ENCODE measurements around the gene KRT72. TPM values are rescaled to one million over a fixed set of nuclear protein-coding genes. Genes with fewer than 3 reads are reported as not detected.
"Not testable (repeated sequence)": the region's sequence is repeated elsewhere in the genome, so short reads cannot be mapped to it uniquely, and the experiment has no call there.

Gene KRT72
- total and polyA plus RNA-seq, 10 donors: 0.52 to 2.2 (median 0.93) TPM; not detected in 1

DNA sequence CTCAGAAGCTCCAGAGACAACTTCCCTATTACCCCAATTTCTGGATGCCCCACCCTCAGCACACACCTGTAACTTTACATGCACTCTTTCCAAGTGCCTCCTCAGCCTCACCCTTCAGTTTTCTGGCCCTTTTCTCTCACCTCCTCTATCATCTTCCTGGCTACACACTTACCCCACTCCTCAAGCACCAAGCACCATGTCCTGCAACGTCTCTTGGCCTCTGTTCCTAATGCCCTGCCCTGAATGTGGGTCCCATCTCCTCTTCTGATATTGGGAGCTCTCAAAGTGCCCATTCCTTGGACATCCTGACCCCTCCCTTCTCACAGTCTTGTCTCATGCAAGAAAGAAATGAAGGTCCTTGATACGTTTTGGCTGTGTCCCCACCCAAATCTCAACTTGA is 1.2 kb downstream of the KRT72 start:
- H3K9me3 ChIP-seq: no peaks in the 10 kb centered on the region
- H3K4me1 ChIP-seq: peaks cover 0 to 6% (median 0%) of the 10 kb centered on the region in 6 donors
- TF ChIP-seq, protein P1, sequence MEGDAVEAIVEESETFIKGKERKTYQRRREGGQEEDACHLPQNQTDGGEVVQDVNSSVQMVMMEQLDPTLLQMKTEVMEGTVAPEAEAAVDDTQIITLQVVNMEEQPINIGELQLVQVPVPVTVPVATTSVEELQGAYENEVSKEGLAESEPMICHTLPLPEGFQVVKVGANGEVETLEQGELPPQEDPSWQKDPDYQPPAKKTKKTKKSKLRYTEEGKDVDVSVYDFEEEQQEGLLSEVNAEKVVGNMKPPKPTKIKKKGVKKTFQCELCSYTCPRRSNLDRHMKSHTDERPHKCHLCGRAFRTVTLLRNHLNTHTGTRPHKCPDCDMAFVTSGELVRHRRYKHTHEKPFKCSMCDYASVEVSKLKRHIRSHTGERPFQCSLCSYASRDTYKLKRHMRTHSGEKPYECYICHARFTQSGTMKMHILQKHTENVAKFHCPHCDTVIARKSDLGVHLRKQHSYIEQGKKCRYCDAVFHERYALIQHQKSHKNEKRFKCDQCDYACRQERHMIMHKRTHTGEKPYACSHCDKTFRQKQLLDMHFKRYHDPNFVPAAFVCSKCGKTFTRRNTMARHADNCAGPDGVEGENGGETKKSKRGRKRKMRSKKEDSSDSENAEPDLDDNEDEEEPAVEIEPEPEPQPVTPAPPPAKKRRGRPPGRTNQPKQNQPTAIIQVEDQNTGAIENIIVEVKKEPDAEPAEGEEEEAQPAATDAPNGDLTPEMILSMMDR (IDR thresholded peaks at IDR 0.05 in 8 of 11, conservative IDR thresholded peaks at IDR 0.05 in 3 of 11): no peak
- TF ChIP-seq POLR2AphosphoS5 (IDR thresholded peaks at IDR 0.05) (no peak), POLR2A (IDR thresholded peaks at IDR 0.05) (no peak)
- no peak overlapping the region for H3K4me3 ChIP-seq
- intact Hi-C loops (cut with DNase I; ENCODE audit: low total_unique reads): no loop called here
- no peaks in the 10 kb centered on the region for H3K36me3 ChIP-seq
- no peak for DNase-seq
- no peak overlapping the region for H3K27ac ChIP-seq
- H3K27me3 ChIP-seq (replicated peaks in 1 of 7): peaks cover 0 to 50% (median 14%) of the 10 kb centered on the region in 7 donors
- 48 to 63% (median 54%) methylated on average over 2 of the region's 2 CpGs for WGBS, 5 donors

DNA sequence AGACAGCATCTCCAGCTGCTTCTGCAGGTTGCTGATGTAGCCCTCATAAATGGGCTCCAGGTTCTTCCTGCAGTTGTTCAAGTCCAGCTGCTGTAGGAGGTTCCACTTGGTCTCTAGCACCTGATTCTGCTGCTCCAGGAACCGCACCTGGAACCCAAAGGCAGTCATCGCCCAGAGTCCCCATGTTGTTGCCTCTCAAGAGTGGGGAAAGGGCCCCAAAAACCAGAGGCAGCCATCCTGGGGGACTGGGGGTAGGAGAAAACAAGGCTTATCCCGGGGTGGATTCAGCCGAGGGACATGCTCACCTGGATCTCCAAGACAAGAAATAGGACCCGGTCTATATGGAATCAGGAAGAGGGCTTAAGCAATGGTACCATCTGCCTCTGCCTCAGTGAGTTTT is 2.3 kb downstream of the KRT72 start:
- TF ChIP-seq, protein P1 (IDR thresholded peaks at IDR 0.05 in 8 of 11, conservative IDR thresholded peaks at IDR 0.05 in 3 of 11): no peak
- TF ChIP-seq POLR2A (IDR thresholded peaks at IDR 0.05) (no peak), POLR2AphosphoS5 (IDR thresholded peaks at IDR 0.05) (no peak)
- Histone ChIP-seq H3K4me1 (peaks cover 0 to 6% (median 0%) of the 10 kb centered on the region in 6 donors), H3K27ac (no peak overlapping the region), H3K27me3 (replicated peaks in 1 of 7) (peaks cover 0 to 53% (median 14%) of the 10 kb centered on the region in 7 donors), H3K9me3 (no peaks in the 10 kb centered on the region), H3K4me3 (no peak overlapping the region), H3K36me3 (no peaks in the 10 kb centered on the region)
- intact Hi-C loops (cut with DNase I; ENCODE audit: low total_unique reads): no loop called here
- no peak for DNase-seq
- 82 to 89% (median 87%) methylated on average over 5 of the region's 5 CpGs for WGBS, 5 donors

DNA sequence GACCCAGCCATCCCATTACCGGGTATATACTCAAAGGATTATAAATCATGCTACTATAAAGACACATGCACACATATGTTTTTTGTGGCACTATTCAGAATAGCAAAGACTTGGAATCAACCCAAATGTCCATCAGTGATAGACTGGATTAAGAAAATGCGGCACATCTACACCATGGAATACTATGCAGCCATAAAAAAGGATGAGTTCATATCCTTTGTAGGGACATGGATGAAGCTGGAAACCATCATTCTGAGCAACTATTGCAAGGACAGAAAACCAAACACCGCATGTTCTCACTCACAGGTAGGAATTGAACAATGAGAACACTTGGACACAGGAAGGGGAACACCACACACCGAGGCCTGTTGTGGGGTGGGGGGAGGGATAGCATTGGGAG is 7.0 kb downstream of the KRT72 start:
- 83 to 97% (median 92%) methylated on average over 4 of the region's 4 CpGs for whole genome bisulfite sequencing, 5 donors
- H3K36me3 ChIP-seq; H3K27ac ChIP-seq; H3K4me3 ChIP-seq; H3K9me3 ChIP-seq; H3K4me1 ChIP-seq; DNase-seq; intact Hi-C loops (cut with DNase I; ENCODE audit: low total_unique reads): not testable (repeated sequence)
- peaks cover 0 to 34% (median 0%) of the 10 kb centered on the region in 7 donors for H3K27me3 ChIP-seq (replicated peaks in 1 of 7)

DNA sequence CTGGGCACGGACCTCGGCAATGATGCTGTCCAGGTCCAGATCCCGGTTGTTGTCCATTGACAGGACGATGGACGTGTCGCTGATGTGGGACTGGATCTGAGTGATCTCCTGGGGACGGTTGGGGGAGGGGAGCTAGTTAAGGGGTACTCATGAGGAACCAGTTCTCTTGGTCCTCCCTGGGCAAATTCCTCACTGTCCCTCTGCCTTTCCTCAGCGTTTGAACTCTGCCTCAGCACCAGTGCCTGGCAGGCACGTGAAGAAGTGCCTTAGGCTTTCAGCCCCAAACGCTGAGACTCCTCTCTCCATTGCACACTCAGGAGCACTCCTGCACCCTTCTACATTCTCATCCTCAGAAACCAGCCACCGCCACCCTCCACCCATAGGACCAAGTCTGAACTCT is 9.7 kb downstream of the KRT72 start:
- Histone ChIP-seq H3K36me3 (no peaks in the 10 kb centered on the region), H3K4me1 (no peaks in the 10 kb centered on the region), H3K27ac (no peak overlapping the region), H3K4me3 (no peak overlapping the region), H3K27me3 (replicated peaks in 1 of 7) (peaks cover 0 to 28% (median 0%) of the 10 kb centered on the region in 7 donors), H3K9me3 (no peaks in the 10 kb centered on the region)
- intact Hi-C loops (cut with DNase I; ENCODE audit: low total_unique reads): no loop called here
- no peak for DNase-seq
- TF ChIP-seq, protein P1 (IDR thresholded peaks at IDR 0.05 in 8 of 11, conservative IDR thresholded peaks at IDR 0.05 in 3 of 11): no peak
- TF ChIP-seq POLR2A (IDR thresholded peaks at IDR 0.05): no peak
- TF ChIP-seq POLR2AphosphoS5 (IDR thresholded peaks at IDR 0.05): no peak
- 89 to 96% (median 92%) methylated on average over 11 of the region's 11 CpGs for WGBS, 5 donors

DNA sequence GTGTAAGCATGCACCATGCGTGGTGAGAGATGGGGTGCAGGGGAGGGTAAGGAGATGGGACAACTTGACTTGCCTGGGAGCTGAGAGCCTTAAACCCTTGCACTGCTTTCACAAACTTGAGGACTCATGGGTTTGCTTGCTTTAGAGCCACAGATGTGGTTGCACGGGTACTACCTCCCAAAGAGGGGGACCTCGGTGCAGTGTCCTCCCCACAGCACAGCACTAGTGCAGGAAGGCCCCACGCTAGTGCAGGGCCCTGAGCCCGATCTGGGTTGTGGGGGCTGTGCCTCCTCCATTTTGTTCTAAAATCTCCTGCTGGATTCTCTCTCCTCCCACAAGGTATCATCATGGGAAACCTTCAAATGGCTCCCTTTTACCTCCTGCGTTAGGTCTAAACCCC is 11.2 kb downstream of the KRT72 start:
- H3K27ac ChIP-seq: no peak overlapping the region
- no peak for DNase-seq
- H3K4me1 ChIP-seq: no peaks in the 10 kb centered on the region
- H3K4me3 ChIP-seq: no peak overlapping the region
- peaks cover 0 to 28% (median 0%) of the 10 kb centered on the region in 7 donors for H3K27me3 ChIP-seq (replicated peaks in 1 of 7)
- no peaks in the 10 kb centered on the region for H3K9me3 ChIP-seq
- no peak for TF ChIP-seq POLR2AphosphoS5 (IDR thresholded peaks at IDR 0.05)
- TF ChIP-seq POLR2A (IDR thresholded peaks at IDR 0.05): no peak
- TF ChIP-seq, protein P1 (IDR thresholded peaks at IDR 0.05 in 8 of 11, conservative IDR thresholded peaks at IDR 0.05 in 3 of 11): no peak
- intact Hi-C loops (cut with DNase I; ENCODE audit: low total_unique reads): no loop called here
- 82 to 98% (median 85%) methylated on average over 6 of the region's 6 CpGs for WGBS, 5 donors
- H3K36me3 ChIP-seq: no peaks in the 10 kb centered on the region

All from spleen (tissue), 11 donors.